GM12892 (cell line): Measurements from ENCODE around the gene HPCAL1.
"Not testable (repeated sequence)": the region's sequence is repeated elsewhere in the genome, so short reads cannot be mapped to it uniquely, and the experiment has no call there.

Source experiments
- DNase-seq: peaks from one replicate; pipeline ENCODE4 v3.0.0; 2011; ENCODE audit not compliant: insufficient read length
- FAIRE-seq: peaks from 2 replicates; lab custom pipeline; 2011; peaks lifted over from hg19 to GRCh38; lab: Jason Lieb, UNC
- POLR2A ChIP-seq: IDR thresholded peaks from 2 replicates; pipeline ENCODE4 v1.6.1; 2011; ENCODE audit warnings: low read depth, low read length, control low read depth
- POLR2AphosphoS5 ChIP-seq: IDR thresholded peaks from 2 replicates; pipeline ENCODE4 v1.6.1; 2011; ENCODE audit warnings: low read depth, low read length, control low read depth
- TAF1 ChIP-seq: IDR thresholded peaks from 2 replicates; pipeline ENCODE4 v1.6.1; 2011; ENCODE audit warnings: low read depth, mild to moderate bottlenecking, control low read depth, low read length, borderline replicate concordance

HPCAL1 gene

GRCh38 chr2:10433947-10434885 lies 131.5 kb downstream of the HPCAL1 start:
- DNase-seq, result no peak
- no peak for FAIRE-seq
- TF ChIP-seq TAF1 (no peak), POLR2A (no peak)

- TF ChIP-seq POLR2A, result no peak
- no peak for TF ChIP-seq TAF1
- no peak for TF ChIP-seq POLR2AphosphoS5
- FAIRE-seq (peak; percentile 93), DNase-seq (peak; percentile 86)
These were observed 132.4 kb downstream of the HPCAL1 start for GRCh38 chr2:10434886-10435819.

GRCh38 chr2:10435820-10436204 lies 133.1 kb downstream of the HPCAL1 start:
- TF ChIP-seq TAF1 (no peak), POLR2A (no peak), POLR2AphosphoS5 (no peak)
- no peak for FAIRE-seq

GRCh38 chr2:10436583-10437110 lies 133.9 kb downstream of the HPCAL1 start:
- TF ChIP-seq TAF1 (no peak), POLR2AphosphoS5 (no peak), POLR2A (no peak)
- FAIRE-seq (no peak), DNase-seq (no peak)

More at GRCh38 chr2:10435820-10436204, 133.1 kb downstream of the HPCAL1 start:
- no peak for DNase-seq

- TF ChIP-seq POLR2A (no peak), POLR2AphosphoS5 (no peak), TAF1 (no peak)
- DNase-seq (no peak), FAIRE-seq (no peak)
These were observed 135.1 kb downstream of the HPCAL1 start for GRCh38 chr2:10437806-10438205.

- FAIRE-seq (no peak), DNase-seq (no peak)
- TF ChIP-seq POLR2A (no peak; the same call in 1 of the 2 replicates), TAF1 (no peak), POLR2AphosphoS5 (no peak)
These were observed 136.0 kb downstream of the HPCAL1 start for GRCh38 chr2:10438688-10439087.

- FAIRE-seq, result no peak
- TF ChIP-seq POLR2AphosphoS5, result peak; percentile 48
- peak; percentile 78 for TF ChIP-seq POLR2A
- no peak for TF ChIP-seq TAF1
- no peak for DNase-seq
These were observed 136.6 kb downstream of the HPCAL1 start for GRCh38 chr2:10439185-10439879.

GRCh38 chr2:10439971-10440370 lies 137.3 kb downstream of the HPCAL1 start:
- no peak for DNase-seq
- no peak for FAIRE-seq
- TF ChIP-seq POLR2A, result no peak
- no peak for TF ChIP-seq POLR2AphosphoS5
- TF ChIP-seq TAF1, result no peak

GRCh38 chr2:10440736-10441135 lies 138.0 kb downstream of the HPCAL1 start:
- no peak for FAIRE-seq
- TF ChIP-seq TAF1 (no peak), POLR2AphosphoS5 (no peak), POLR2A (no peak)
- DNase-seq, result no peak

- no peak for TF ChIP-seq POLR2A
- no peak for TF ChIP-seq POLR2AphosphoS5
- no peak for TF ChIP-seq TAF1
- FAIRE-seq, result no peak
These were observed 139.2 kb downstream of the HPCAL1 start for GRCh38 chr2:10441948-10442347.

GRCh38 chr2:10442469-10443126 lies 139.9 kb downstream of the HPCAL1 start:
- DNase-seq, FAIRE-seq: not testable (repeated sequence)

More at GRCh38 chr2:10441948-10442347, 139.2 kb downstream of the HPCAL1 start:
- DNase-seq, result no peak
